ENCODE measurements around the gene ARRDC1. TPM values are rescaled to one million over a fixed set of nuclear protein-coding genes. Genes with fewer than 3 reads are reported as not detected.

ARRDC1 gene
- total and polyA plus RNA-seq, 9 of the 15 experiments (the other 6 are each of a cell fraction or from before 2014, with no cell fraction given), result 0.21 to 45.3 (median 18.6) TPM

DNA sequence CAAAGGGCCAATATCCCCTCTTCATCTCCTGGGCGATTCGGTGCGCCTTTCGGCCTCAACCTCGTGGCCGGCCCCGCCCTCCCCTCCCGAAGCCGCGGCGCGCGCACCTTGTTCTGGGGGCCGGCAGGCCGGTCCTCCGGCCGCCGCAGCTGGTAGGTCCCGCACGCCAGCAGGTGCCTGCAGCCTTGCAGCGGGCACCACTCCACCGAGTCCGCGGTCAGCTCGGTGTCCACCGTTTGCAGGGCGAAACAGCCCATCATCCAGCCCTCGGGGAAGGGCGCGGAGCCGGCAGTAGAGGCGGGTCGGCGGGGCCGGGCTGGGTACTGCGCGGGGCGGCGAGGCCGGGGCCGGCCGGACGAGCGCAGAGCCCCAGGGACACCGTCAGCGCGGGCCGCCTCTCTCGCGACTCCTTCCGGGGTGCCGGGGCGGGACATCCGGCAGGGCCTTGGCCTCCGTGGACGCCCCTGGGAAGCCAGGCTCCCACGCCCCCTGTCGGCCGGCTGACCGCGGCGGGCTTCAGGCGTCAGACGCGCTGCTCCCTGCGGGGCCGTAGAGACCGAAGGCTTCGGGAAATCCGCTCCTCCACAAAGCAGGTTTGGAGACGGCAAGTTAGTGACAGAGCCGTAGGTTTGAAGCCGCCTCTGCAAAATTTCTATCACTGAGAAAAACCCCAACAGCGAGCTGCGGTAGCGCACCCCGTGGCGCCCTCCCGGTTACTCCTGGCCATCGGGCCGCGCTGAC, 26.8 kb upstream of the ARRDC1 start, which contains the start of gene DPH7 (continued):
- TF ChIP-seq ZNF197 (CRISPR knock-in tag; IDR thresholded peaks at IDR 0.05; ENCODE audit: low read depth) (no peak), NEUROD1 (IDR thresholded peaks at IDR 0.05; ENCODE audit: borderline replicate concordance, low read depth, low read length, partially characterized antibody) (no peak), ZNF507 (tag; conservative IDR thresholded peaks at IDR 0.05) (no peak), SAP30 (IDR thresholded peaks at IDR 0.05; ENCODE audit: borderline replicate concordance, insufficient read depth, low read depth, low read length, poor library complexity, severe bottlenecking) (peak; percentile 91), STAT5A (IDR thresholded peaks at IDR 0.05; ENCODE audit: borderline replicate concordance, low read length) (no peak), RFX1 (IDR thresholded peaks at IDR 0.05) (no peak), OTX1 (CRISPR knock-in tag; IDR thresholded peaks at IDR 0.05) (no peak), NFATC3 (IDR thresholded peaks at IDR 0.05) (no peak), PHF8 (IDR thresholded peaks at IDR 0.05; ENCODE audit: borderline replicate concordance, low read length) (peak; percentile 86; the same call in 1 of the 2 replicates), CHCHD3 (CRISPR knock-in tag; IDR thresholded peaks at IDR 0.05) (no peak), HNRNPH1 (optimal IDR thresholded peaks at IDR 0.05; ENCODE audit: low read depth, low read length) (no peak), SREBF2 (CRISPR knock-in tag; IDR thresholded peaks at IDR 0.05) (no peak), ERF (CRISPR knock-in tag; IDR thresholded peaks at IDR 0.05) (peak; percentile 89; the same call in 1 of the 2 replicates), MAFG (tag; conservative IDR thresholded peaks at IDR 0.05) (no peak)
- TF ChIP-seq, protein P1, sequence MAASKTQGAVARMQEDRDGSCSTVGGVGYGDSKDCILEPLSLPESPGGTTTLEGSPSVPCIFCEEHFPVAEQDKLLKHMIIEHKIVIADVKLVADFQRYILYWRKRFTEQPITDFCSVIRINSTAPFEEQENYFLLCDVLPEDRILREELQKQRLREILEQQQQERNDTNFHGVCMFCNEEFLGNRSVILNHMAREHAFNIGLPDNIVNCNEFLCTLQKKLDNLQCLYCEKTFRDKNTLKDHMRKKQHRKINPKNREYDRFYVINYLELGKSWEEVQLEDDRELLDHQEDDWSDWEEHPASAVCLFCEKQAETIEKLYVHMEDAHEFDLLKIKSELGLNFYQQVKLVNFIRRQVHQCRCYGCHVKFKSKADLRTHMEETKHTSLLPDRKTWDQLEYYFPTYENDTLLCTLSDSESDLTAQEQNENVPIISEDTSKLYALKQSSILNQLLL (CRISPR knock-in tag; IDR thresholded peaks at IDR 0.05; ENCODE audit: borderline replicate concordance), result no peak
- TF ChIP-seq, protein P2, sequence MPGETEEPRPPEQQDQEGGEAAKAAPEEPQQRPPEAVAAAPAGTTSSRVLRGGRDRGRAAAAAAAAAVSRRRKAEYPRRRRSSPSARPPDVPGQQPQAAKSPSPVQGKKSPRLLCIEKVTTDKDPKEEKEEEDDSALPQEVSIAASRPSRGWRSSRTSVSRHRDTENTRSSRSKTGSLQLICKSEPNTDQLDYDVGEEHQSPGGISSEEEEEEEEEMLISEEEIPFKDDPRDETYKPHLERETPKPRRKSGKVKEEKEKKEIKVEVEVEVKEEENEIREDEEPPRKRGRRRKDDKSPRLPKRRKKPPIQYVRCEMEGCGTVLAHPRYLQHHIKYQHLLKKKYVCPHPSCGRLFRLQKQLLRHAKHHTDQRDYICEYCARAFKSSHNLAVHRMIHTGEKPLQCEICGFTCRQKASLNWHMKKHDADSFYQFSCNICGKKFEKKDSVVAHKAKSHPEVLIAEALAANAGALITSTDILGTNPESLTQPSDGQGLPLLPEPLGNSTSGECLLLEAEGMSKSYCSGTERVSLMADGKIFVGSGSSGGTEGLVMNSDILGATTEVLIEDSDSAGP (CRISPR knock-in tag; IDR thresholded peaks at IDR 0.05), result no peak
- TF ChIP-seq, protein P3, sequence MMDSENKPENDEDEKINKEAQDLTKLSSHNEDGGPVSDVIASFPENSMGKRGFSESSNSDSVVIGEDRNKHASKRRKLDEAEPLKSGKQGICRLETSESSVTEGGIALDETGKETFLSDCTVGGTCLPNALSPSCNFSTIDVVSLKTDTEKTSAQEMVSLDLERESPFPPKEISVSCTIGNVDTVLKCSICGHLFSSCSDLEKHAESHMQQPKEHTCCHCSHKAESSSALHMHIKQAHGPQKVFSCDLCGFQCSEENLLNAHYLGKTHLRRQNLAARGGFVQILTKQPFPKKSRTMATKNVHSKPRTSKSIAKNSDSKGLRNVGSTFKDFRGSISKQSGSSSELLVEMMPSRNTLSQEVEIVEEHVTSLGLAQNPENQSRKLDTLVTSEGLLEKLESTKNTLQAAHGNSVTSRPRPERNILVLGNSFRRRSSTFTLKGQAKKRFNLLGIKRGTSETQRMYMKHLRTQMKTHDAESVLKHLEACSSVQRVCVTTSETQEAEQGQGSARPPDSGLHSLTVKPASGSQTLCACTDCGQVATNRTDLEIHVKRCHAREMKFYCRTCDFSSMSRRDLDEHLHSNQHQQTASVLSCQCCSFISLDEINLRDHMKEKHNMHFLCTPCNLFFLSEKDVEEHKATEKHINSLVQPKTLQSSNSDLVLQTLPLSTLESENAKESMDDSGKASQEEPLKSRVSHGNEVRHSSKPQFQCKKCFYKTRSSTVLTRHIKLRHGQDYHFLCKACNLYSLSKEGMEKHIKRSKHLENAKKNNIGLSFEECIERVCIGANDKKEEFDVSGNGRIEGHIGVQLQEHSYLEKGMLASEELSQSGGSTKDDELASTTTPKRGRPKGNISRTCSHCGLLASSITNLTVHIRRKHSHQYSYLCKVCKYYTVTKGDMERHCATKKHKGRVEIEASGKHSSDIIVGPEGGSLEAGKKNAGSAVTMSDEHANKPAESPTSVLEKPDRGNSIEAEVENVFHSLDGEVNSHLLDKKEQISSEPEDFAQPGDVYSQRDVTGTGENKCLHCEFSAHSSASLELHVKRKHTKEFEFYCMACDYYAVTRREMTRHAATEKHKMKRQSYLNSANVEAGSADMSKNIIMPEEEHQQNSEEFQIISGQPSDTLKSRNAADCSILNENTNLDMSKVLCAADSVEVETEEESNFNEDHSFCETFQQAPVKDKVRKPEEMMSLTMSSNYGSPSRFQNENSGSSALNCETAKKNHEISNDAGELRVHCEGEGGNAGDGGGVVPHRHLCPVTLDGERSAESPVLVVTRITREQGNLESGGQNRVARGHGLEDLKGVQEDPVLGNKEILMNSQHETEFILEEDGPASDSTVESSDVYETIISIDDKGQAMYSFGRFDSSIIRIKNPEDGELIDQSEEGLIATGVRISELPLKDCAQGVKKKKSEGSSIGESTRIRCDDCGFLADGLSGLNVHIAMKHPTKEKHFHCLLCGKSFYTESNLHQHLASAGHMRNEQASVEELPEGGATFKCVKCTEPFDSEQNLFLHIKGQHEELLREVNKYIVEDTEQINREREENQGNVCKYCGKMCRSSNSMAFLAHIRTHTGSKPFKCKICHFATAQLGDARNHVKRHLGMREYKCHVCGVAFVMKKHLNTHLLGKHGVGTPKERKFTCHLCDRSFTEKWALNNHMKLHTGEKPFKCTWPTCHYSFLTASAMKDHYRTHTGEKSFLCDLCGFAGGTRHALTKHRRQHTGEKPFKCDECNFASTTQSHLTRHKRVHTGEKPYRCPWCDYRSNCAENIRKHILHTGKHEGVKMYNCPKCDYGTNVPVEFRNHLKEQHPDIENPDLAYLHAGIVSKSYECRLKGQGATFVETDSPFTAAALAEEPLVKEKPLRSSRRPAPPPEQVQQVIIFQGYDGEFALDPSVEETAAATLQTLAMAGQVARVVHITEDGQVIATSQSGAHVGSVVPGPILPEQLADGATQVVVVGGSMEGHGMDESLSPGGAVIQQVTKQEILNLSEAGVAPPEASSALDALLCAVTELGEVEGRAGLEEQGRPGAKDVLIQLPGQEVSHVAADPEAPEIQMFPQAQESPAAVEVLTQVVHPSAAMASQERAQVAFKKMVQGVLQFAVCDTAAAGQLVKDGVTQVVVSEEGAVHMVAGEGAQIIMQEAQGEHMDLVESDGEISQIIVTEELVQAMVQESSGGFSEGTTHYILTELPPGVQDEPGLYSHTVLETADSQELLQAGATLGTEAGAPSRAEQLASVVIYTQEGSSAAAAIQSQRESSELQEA (IDR thresholded peaks at IDR 0.05; ENCODE audit: low read depth), result no peak

Measured in K562 (cell line).